IMR-90 (cell line): Measurements from ENCODE around the gene SGMS1. TPM values are rescaled to one million over a fixed set of nuclear protein-coding genes. Genes with fewer than 3 reads are reported as not detected.
A peak's percentile ranks its signal among the peaks of the same experiment; 100 is the strongest.

ENCODE experiments used
- ATAC-seq: fragments of 200-7000 bp; cut with Tn5 transposase; 2 replicates; pipeline ENCODE4 v1.9.1; 2020; ENCODE audit warnings: low read depth, mild to moderate bottlenecking, moderate library complexity
- BruUV-seq: library from RNA; stranded (reverse); fragments of 400-500 nt; replicated peaks from 2 replicates; lab custom pipeline; 2021; lab: Mats Ljungman, UMichigan
- CTCF ChIA-PET: fragments of 300-600 bp; formaldehyde crosslinking; extraction: SDS; loops from one replicate; lab custom pipeline; 2021; ENCODE audit warnings: antibody characterized with exemption; lab: Yijun Ruan, JAX
- POLR2A ChIA-PET: fragments of 300-600 bp; sonication (Branson Sonifier 250); formaldehyde crosslinking; loops from one replicate; lab custom pipeline; 2022; ENCODE audit warnings: antibody characterized with exemption; ENCODE audit not compliant: unreplicated experiment; lab: Charles Lee
- DNase-seq: peaks from one replicate; pipeline ENCODE4 v3.0.0; 2013
- H2AFZ ChIP-seq: replicated peaks from 2 replicates; pipeline ENCODE3; 2013; ENCODE audit warnings: low read length, mild to moderate bottlenecking; ENCODE audit not compliant: poor library complexity
- H2AK5ac ChIP-seq: 2 replicates; pipeline ENCODE4 v1.6.1; 2013; ENCODE audit warnings: low read depth, low read length, inconsistent platforms
- H2AK9ac ChIP-seq: replicated peaks from 2 replicates; pipeline ENCODE3; 2013; ENCODE audit warnings: mild to moderate bottlenecking, low read depth, low read length, moderate library complexity; ENCODE audit not compliant: poor library complexity
- H2BK120ac ChIP-seq: 2 replicates; pipeline ENCODE4 v1.6.1; 2013; ENCODE audit warnings: low read depth, low read length, inconsistent platforms
- H2BK15ac ChIP-seq: 3 replicates; pipeline ENCODE4 v1.6.1; 2013; ENCODE audit warnings: low read depth, low read length, inconsistent platforms
- H2BK20ac ChIP-seq: 2 replicates; pipeline ENCODE4 v1.6.1; 2013; ENCODE audit warnings: low read depth, mild to moderate bottlenecking, inconsistent platforms, low read length, moderate library complexity
- H2BK5ac ChIP-seq: 2 replicates; pipeline ENCODE4 v1.6.1; 2013; ENCODE audit warnings: mild to moderate bottlenecking, low read depth, low read length, inconsistent platforms; ENCODE audit not compliant: poor library complexity, severe bottlenecking
- H3K14ac ChIP-seq: replicated peaks from 2 replicates; pipeline ENCODE4 v1.6.1; 2013; ENCODE audit warnings: low read depth, low read length, inconsistent platforms
- H3K18ac ChIP-seq: 2 replicates; pipeline ENCODE4 v1.6.1; 2013; ENCODE audit warnings: low read depth, low read length, control low read depth
- H3K23ac ChIP-seq: 2 replicates; pipeline ENCODE4 v1.6.1; 2013; ENCODE audit warnings: low read depth, low read length, inconsistent platforms
- H3K27ac ChIP-seq: 2 replicates; pipeline ENCODE4 v1.5.1; 2013; ENCODE audit warnings: mild to moderate bottlenecking, control low read depth, low read length; ENCODE audit not compliant: insufficient read depth
- H3K27me3 ChIP-seq: 2 replicates; pipeline ENCODE4 v1.6.1; 2013; ENCODE audit warnings: low read length; ENCODE audit not compliant: control insufficient read depth, insufficient read depth
- H3K36me3 ChIP-seq: 2 replicates; pipeline ENCODE4 v1.6.1; 2013; ENCODE audit warnings: low read length, mixed read lengths; ENCODE audit not compliant: control insufficient read depth, insufficient read depth
- H3K4ac ChIP-seq: 2 replicates; pipeline ENCODE4 v1.6.1; 2013; ENCODE audit warnings: low read depth, low read length, inconsistent platforms
- H3K4me1 ChIP-seq: 2 replicates; pipeline ENCODE4 v1.6.1; 2013; ENCODE audit warnings: low read length, mixed read lengths; ENCODE audit not compliant: control insufficient read depth, insufficient read depth
- H3K4me2 ChIP-seq: 2 replicates; pipeline ENCODE4 v1.6.1; 2013; ENCODE audit warnings: low read depth, mild to moderate bottlenecking, control low read depth, low read length, moderate library complexity
- H3K4me3 ChIP-seq: 2 replicates; pipeline ENCODE4 v1.5.1; 2013; ENCODE audit warnings: low read depth, mild to moderate bottlenecking, control low read depth, low read length, moderate library complexity; ENCODE audit not compliant: insufficient read depth
- H3K56ac ChIP-seq: 2 replicates; pipeline ENCODE4 v1.6.1; 2013; ENCODE audit warnings: low read length, inconsistent platforms; ENCODE audit not compliant: insufficient read depth; ENCODE audit errors: extremely low read depth
- H3K79me1 ChIP-seq, 2 experiments: 2 replicates each; pipeline ENCODE4 v1.6.1; 2013; ENCODE audit warnings: low read length in 2 of 2, inconsistent platforms in 1 of 2, low read depth in 1 of 2
- H3K9ac ChIP-seq: 2 replicates; pipeline ENCODE4 v1.6.1; 2013; ENCODE audit warnings: low read depth, low read length, control low read depth
- H3K9me1 ChIP-seq: 2 replicates; pipeline ENCODE4 v1.6.1; 2013; ENCODE audit warnings: low read length, inconsistent platforms; ENCODE audit not compliant: insufficient read depth
- H3K9me3 ChIP-seq: 2 replicates; pipeline ENCODE4 v1.6.1; 2013; ENCODE audit warnings: low read length; ENCODE audit not compliant: control insufficient read depth, insufficient read depth
- H4K20me1 ChIP-seq: 2 replicates; pipeline ENCODE4 v1.6.1; 2013; ENCODE audit warnings: low read length, inconsistent platforms; ENCODE audit not compliant: insufficient read depth
- H4K5ac ChIP-seq: 2 replicates; pipeline ENCODE4 v1.6.1; 2013; ENCODE audit warnings: mild to moderate bottlenecking, low read depth, low read length, control low read depth
- H4K8ac ChIP-seq, 2 experiments: 2 replicates each; pipeline ENCODE4 v1.6.1; 2013; ENCODE audit warnings: low read depth in 2 of 2, low read length in 2 of 2, control low read depth in 1 of 2, inconsistent platforms in 1 of 2
- H4K91ac ChIP-seq: 2 replicates; pipeline ENCODE4 v1.6.1; 2013; ENCODE audit warnings: low read depth, low read length, inconsistent platforms; ENCODE audit not compliant: insufficient read depth
- BHLHE40 ChIP-seq: fragments of 150-350 bp; IDR thresholded peaks from 2 replicates; pipeline ENCODE4 v1.6.1; 2016; ENCODE audit warnings: mild to moderate bottlenecking, low read depth, low read length
- CEBPB ChIP-seq: IDR thresholded peaks from 2 replicates; pipeline ENCODE4 v1.6.1; 2012; ENCODE audit warnings: low read depth, low read length, improper control_type of control experiment
- MAFK ChIP-seq: IDR thresholded peaks from 2 replicates; pipeline ENCODE4 v1.6.1; 2012; ENCODE audit warnings: low read depth, low read length, improper control_type of control experiment
- MAZ ChIP-seq: IDR thresholded peaks from 2 replicates; pipeline ENCODE4 v1.6.1; 2012; ENCODE audit warnings: low read depth, mild to moderate bottlenecking, low read length, improper control_type of control experiment, moderate library complexity, borderline replicate concordance
- MXI1 ChIP-seq: IDR thresholded peaks from 2 replicates; pipeline ENCODE4 v1.6.1; 2012; ENCODE audit warnings: low read depth, mild to moderate bottlenecking, low read length, moderate library complexity, borderline replicate concordance
- NFE2L2 ChIP-seq: fragments of 150-350 bp; IDR thresholded peaks from 2 replicates; pipeline ENCODE4 v1.6.1; 2016; ENCODE audit warnings: low read depth, mild to moderate bottlenecking, low read length
- POLR2A ChIP-seq: IDR thresholded peaks from 2 replicates; pipeline ENCODE4 v1.6.1; 2012; ENCODE audit warnings: mild to moderate bottlenecking, low read depth, low read length
- RAD21 ChIP-seq: IDR thresholded peaks from 2 replicates; pipeline ENCODE4 v1.6.1; 2012; ENCODE audit warnings: low read length, improper control_type of control experiment
- RCOR1 ChIP-seq: IDR thresholded peaks from 2 replicates; pipeline ENCODE4 v1.6.1; 2012; ENCODE audit warnings: mild to moderate bottlenecking, low read length, improper control_type of control experiment; ENCODE audit not compliant: insufficient replicate concordance
- RFX5 ChIP-seq: IDR thresholded peaks from 2 replicates; pipeline ENCODE4 v1.8.0; 2012; ENCODE audit warnings: low read depth, mild to moderate bottlenecking, low read length, moderate library complexity
- SMC3 ChIP-seq: fragments of 150-350 bp; IDR thresholded peaks from 2 replicates; pipeline ENCODE4 v1.6.1; 2016; ENCODE audit warnings: low read depth, mild to moderate bottlenecking, antibody characterized with exemption, low read length, moderate library complexity
- WGBS, 2 experiments: methylation state at CpG; one replicate each; pipeline versions ENCODE4 v1.1.5 to v1.1.7; 2013; ENCODE audit warnings: missing lambda C conversion rate in 2 of 2; ENCODE audit not compliant: insufficient read length in 1 of 2; ENCODE audit errors: extremely low coverage in 2 of 2; 5-methylcytosine and 5-hydroxymethylcytosine counted together
- dilution Hi-C: fragments of 300-500 bp; cut with HindIII; formaldehyde crosslinking; loops from one replicate; pipeline ENCODE4 v1.14.3; 2018; ENCODE audit warnings: low sequenced_read_pairs; ENCODE audit not compliant: unreplicated experiment
- in situ Hi-C: fragments of 300-500 bp; cut with MboI; formaldehyde crosslinking; loops from 3 replicates; pipeline ENCODE4 v1.14.3; 2019; ENCODE audit warnings: low sequenced_read_pairs, inconsistent platforms, mixed read lengths
- intact Hi-C: fragments of 100-400 bp; cut with micrococcal nuclease; formaldehyde crosslinking; loops from 2 replicates; pipeline ENCODE4 v1.10.0; 2022
- polyA plus RNA-seq, 3 experiments: library from polyadenylated mRNA; depleted of rRNA; stranded (reverse); fragments of >200 nt; gene quantifications; 2 replicates each; pipeline ENCODE4 v1.2.3, GENCODE V29; 2012; ENCODE audit warnings: low replicate concordance in 1 of 3
- total RNA-seq: library from RNA; depleted of rRNA; stranded (reverse); fragments of >200 nt; gene quantifications from 2 replicates; pipeline ENCODE4 v1.2.3, GENCODE V29; 2012

Gene SGMS1
- total and polyA plus RNA-seq, 2 of the 4 experiments (the other 2 are of a cell fraction), result 9.8 to 30.8 TPM

DNA sequence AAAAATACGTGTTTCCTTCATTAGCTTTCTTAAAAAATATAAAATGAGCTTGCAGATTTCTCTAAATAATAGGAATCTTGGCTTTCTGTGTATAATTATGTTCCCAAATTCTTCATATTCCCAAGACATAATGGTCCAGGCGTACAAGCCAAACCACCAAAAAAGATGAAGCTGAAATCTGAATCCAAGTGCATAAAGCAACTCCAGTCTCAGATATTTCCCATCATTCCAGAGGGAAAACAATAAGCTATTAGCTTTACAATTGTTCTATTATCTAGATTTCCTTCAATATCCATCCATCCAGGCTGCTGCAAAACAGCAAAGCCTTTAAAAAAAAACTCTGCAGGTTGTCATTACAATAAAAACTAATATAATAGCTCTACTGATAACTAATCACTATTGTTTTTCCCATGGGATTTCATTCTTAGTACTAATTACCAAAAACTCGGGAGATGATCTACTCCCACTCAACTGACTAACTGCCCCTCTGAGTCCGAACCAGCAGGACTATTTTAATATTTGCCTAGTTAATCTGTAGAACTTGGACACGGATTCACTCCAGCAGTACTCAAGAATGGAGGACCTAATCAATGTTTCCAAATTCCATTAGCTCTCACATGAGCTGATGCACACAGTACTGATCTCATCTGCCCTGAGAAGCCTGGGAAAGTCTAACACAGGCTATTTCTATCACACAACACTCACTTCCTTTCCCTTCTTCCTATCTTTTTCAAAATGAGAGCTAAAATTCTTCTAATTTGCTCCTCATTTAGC is 263.5 kb downstream of the SGMS1 start:
- H2AK5ac ChIP-seq, result no peak overlapping the region
- H2BK5ac ChIP-seq, result no peak overlapping the region
- POLR2A ChIA-PET, result no interaction called here
- intact Hi-C loops, result no loop called here
- in situ Hi-C loops, result no loop called here
- no peak overlapping the region for H3K23ac ChIP-seq
- no peak overlapping the region for H2AK9ac ChIP-seq
- H3K4me2 ChIP-seq, result peak overlapping the region; percentile 27; the same call in 1 of the 2 replicates
- no TSS peak for BruUV-seq
- H3K56ac ChIP-seq, result no peak overlapping the region
- H3K18ac ChIP-seq, result peak overlapping the region; percentile 67; the same call in 1 of the 2 replicates
- no peak overlapping the region for H4K5ac ChIP-seq
- H3K9ac ChIP-seq, result no peak overlapping the region
- H3K4me3 ChIP-seq, result no peak overlapping the region
- TF ChIP-seq MAZ (no peak), NFE2L2 (no peak), RCOR1 (no peak), RFX5 (no peak), RAD21 (no peak), BHLHE40 (no peak), MAFK (no peak), POLR2A (no peak), CEBPB (no peak), MXI1 (no peak), SMC3 (no peak)
- H3K9me3 ChIP-seq, result no peaks in the 10 kb centered on the region
- peaks cover 19 to 28% of the 10 kb centered on the region in 2 experiments for H3K79me1 ChIP-seq
- no peak overlapping the region for H2BK120ac ChIP-seq
- no peak overlapping the region for H4K8ac ChIP-seq
- no CpG with 5 or more reads among the region's 5 CpGs for WGBS, 2 experiments
- H3K9me1 ChIP-seq, result no peaks in the 10 kb centered on the region; the same call in 1 of the 2 replicates
- no peaks in the 10 kb centered on the region for H3K36me3 ChIP-seq
- H2BK20ac ChIP-seq, result no peak overlapping the region
- no peaks in the 10 kb centered on the region for H4K20me1 ChIP-seq
- DNase-seq (peak; percentile 62), ATAC-seq (peak; percentile 71)
- H3K4ac ChIP-seq, result no peak overlapping the region
- no peak overlapping the region for H3K14ac ChIP-seq
- H3K27ac ChIP-seq, result no peak overlapping the region
- dilution Hi-C loops, result no loop called here
- CTCF ChIA-PET, result interaction anchor here (0.5 to 1.1 kb wide), 2 partner anchors 23 to 169 kb away, joined by 3 read pairs; no protein-coding TSS in a partner anchor
- no peak overlapping the region for H2BK15ac ChIP-seq
- H2AFZ ChIP-seq, result no peak overlapping the region
- no peaks in the 10 kb centered on the region for H3K27me3 ChIP-seq
- peaks cover 11% of the 10 kb centered on the region for H3K4me1 ChIP-seq
- H4K91ac ChIP-seq, result no peak overlapping the region
